GM19372 (cell line): ENCODE data around the gene USP37.

Experiments used
- ATAC-seq: cut with Tn5 transposase; IDR thresholded peaks from one replicate; pipeline ENCODE4 v1.9.1; 2021; ENCODE audit warnings: mild to moderate bottlenecking, low read depth, moderate library complexity; ENCODE audit not compliant: unreplicated experiment

The USP37 gene

DNA sequence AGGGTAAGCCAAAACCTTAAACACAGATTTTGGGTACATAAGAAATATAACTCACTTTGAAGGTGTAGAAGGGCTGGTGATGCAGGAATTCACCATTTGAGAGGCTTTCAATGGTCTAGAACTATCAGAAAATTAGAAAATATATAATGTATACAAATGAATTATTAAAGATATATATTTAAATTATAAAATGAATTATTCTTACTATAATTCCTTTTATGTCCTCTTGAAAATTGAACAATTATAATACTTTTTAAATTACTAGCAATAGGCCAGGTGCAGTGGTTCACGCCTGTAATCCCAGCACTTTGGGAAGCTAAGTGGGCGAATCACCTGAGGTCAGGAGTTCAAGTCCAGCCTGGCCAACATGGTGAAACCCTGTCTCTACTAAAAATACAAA is 88.6 kb downstream of the USP37 start:
- no peak for ATAC-seq

GRCh38 chr2:218478544-218478943 is 89.6 kb downstream of the USP37 start:
- no peak for ATAC-seq

- ATAC-seq = no peak
These were observed 90.9 kb downstream of the USP37 start for GRCh38 chr2:218477247-218477646.

DNA sequence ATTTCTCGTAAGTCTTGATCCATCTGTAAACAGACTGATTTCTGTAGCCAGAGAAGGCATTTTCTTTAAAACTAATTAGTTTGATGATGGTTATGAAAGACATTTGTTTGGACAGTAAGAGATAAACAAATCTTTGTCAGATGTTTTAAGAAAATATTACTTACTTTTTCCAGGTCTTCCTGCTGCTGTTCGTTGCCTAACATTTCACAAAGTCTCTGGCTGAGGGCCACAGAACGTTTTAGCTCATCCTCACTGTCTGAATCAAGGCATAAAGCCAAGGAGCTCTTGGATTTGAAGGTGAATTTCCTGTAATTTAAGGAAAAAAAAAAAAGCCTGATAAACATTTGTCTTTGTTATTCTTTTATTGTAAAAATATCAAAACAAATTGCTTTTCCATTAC is 91.5 kb downstream of the USP37 start:
- ATAC-seq = no peak

DNA sequence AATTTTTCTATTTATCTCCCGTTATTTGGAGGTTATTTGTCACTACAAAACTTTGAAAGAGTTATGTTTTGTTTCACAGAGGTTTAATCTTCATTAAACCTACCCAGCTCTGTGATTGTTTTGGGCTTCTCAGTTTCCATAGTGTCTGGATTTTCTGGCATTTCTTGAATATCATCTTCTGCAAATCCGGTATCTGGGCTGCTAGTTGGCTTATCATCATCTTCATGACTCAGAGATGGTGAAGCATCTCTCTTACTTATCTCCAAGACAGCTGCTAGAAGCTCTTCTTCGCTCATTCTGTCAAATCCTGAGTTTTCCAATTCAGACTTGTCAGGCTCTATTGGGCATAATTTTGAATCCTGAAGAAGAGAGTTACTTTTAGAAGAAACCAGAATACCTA is 93.6 kb downstream of the USP37 start:
- ATAC-seq = no peak

GRCh38 chr2:218472988-218473387 is 95.2 kb downstream of the USP37 start:
- no peak for ATAC-seq

DNA sequence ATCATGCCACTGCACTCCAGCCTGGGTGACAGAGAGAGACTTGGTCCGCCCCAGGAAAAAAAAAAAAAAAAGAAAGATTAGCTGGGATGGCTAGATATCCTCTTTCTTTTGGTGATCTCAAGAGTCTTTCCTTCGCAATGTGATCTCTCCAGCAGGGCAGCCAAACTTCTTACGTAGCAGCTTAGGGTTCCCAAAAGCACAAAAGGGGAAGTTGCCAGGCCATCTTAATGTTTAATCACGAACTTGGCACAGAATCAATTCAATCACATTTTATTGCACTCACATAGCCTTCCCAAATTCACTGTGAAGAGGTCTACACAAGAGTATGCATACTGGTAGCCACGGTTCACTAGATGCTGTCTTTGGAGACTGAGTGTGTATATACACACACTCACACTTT is 96.2 kb downstream of the USP37 start:
- ATAC-seq = no peak

DNA sequence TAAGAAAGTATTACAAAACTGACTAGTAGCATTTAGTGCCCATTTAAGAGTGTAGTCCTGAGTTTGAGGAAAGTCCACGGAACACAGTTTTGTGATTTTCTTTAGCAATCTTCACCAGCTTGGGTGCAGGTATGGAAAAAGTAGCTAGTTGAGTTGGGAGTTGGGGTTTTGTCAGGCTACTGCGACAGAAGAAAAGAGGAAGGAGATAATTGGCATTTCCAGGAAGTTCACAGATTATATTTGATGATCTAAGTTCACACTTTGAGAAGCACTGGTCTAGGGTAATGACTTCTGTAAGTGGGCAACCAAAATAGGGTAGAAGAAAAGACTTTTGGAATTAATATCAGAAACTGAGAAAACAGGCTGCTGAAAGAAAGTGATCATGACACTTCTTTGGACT is 97.1 kb downstream of the USP37 start:
- ATAC-seq = no peak

DNA sequence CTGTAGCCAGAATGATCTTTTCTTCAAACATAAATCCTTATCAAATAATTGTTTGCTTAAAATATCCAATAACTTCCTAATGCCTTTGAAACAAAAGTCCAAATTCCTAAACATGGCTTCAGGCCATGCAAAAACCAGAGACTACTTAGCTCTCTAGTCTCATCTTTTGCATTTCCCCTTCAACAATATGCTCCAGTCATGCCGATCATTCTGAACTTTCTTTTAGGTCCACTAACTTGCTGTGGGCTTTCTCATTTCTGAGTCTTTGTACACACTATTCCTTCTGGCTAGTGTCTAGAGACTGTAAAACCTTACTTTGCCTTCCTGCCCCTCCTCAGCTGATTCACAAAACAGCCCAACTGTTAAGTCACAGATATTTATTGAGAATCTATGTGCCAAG is 97.7 kb downstream of the USP37 start:
- no peak for ATAC-seq

GRCh38 chr2:218465987-218466633 is 102.0 kb downstream of the USP37 start:
- ATAC-seq = no peak

- no peak for ATAC-seq
These were observed 109.6 kb downstream of the USP37 start for GRCh38 chr2:218458598-218458997.

GRCh38 chr2:218456849-218457248 is 111.3 kb downstream of the USP37 start:
- no peak for ATAC-seq

DNA sequence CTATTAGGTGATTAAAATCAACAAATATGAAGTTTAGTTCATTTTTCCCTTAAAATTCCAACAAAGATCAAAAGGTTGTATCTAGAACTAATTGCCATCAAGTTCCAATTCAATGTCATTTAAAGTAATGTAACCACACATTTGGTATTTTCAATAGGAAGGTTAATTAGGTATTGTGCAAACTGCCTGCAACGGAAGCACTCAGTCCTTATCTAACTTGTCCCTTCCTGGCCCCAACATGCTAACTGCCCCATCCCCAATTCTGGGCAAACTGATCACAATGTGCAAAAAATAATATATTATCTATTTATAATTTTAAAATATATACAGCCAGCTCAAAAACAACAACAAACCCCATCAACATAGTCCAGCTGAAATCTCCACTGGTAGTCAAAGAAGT is 116.1 kb downstream of the USP37 start:
- ATAC-seq = no peak

DNA sequence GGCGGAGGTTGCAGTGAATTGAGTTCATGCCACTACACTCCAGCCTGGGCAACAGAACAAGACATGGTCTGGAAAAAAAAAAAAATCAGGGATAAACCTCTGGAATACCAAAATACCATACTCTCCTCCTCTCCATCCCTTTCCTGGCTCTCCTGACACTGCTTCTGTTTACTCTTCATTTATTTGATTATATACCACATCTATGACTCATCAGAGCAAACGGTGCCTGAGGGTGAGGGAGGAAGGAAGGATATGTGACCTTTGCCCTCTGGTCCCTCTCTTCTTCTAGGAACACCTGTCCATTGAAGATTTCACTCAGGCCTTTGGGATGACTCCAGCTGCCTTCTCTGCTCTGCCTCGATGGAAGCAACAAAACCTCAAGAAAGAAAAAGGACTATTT is 119.2 kb downstream of the USP37 start:
- no peak for ATAC-seq

DNA sequence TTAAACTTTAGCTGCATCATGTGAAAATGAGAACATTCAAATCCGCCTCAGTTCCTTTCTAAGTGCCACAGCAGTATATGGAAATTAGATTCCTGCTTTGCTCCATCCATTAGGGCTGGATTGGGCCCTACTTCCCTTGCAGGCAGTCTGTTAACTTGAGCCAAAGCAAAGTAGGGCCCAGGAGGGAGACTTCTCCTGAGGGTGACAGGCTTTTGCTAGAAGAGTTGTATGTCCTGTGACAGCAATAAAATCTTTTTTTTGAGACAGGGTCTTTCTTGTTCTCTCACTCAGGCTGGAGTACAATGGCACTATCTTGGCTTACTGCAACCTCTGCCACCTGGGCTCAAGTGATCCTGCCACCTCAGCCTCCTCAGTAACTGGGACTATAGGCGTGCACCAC is 121.1 kb downstream of the USP37 start:
- no peak for ATAC-seq

GRCh38 chr2:218446547-218446946 is 121.6 kb downstream of the USP37 start:
- ATAC-seq = no peak

- ATAC-seq = no peak
These were observed 122.5 kb downstream of the USP37 start for GRCh38 chr2:218445602-218446001.

GRCh38 chr2:218444692-218445357 is 123.3 kb downstream of the USP37 start:
- ATAC-seq = no peak

GRCh38 chr2:218438596-218438995 is 129.6 kb downstream of the USP37 start:
- no peak for ATAC-seq

DNA sequence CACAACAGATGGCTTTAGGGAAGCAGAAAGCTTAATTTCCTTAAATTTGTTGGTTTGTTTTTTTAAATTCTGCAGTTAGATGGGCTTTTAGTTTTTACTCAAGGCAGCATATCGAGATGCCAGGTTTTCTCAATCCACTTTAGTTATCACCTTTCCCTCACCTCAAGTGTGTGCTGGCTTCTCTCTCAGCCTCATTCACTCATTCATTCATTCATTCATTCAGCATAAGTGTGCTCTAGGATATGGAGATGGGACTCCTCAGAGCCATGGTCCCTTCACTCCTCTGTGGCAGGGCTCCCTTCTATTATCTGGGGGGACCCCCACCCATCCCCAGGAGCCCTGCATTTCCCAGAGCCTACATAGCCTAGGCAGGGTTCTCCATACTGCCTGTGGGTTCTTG is 130.2 kb downstream of the USP37 start:
- ATAC-seq = no peak

DNA sequence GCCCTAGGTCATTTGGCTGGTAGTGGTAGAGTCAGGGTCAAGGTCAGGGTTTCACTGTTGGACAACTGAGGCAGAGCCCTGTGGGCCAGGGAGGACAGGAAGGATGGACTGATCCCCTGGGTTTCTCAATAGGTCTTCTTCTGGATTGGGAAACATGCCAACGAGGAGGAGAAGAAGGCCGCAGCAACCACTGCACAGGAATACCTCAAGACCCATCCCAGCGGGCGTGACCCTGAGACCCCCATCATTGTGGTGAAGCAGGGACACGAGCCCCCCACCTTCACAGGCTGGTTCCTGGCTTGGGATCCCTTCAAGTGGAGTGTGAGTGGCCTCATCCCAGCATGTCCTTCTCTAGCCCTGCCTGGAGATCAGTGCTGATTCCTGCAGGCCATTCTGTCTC is 131.2 kb downstream of the USP37 start:
- no peak for ATAC-seq
